NCI-H1436 (cell line): ENCODE measurements around the gene SHKBP1.
"Not testable (repeated sequence)": the region's sequence is repeated elsewhere in the genome, so short reads cannot be mapped to it uniquely, and the experiment has no call there.

Experiments
- DNase-seq: peaks from one replicate; lab custom pipeline; 2025; lab: John Stamatoyannopoulos, UW

The SHKBP1 gene

DNA sequence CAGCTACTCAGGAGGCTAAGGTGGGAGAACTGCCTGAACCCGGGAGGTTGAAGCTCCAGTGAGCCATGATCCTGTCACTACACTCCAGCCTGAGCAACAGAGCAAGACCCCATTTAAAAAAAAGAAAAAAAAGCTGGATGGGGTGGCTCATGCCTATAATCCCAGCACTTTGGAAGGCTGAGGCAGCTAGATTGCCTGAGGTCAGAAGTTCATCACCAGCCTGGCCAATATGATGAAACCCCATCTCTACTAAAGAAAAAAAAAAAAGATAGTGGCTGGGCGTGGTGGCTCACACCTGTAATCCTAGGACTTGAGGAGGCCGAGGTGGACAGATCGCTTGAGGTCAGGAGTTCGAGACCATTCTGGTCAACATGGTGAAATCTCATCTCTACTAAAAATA lies 39.5 kb downstream of the SHKBP1 start:
- DNase-seq: no peak

DNA sequence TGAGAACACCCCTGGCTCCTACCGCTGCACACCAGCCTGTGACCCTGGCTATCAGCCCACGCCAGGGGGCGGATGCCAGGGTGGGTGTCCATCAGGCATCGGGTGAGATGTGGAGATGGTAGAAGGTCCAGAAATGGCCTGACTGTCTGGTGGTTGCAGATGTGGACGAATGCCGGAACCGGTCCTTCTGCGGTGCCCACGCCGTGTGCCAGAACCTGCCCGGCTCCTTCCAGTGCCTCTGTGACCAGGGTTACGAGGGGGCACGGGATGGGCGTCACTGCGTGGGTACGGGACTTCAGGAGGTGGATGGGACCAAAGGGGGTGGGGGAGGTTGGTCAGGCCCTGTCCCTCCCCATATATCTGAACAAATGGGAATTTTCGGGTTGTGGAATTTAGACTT lies 40.3 kb downstream of the SHKBP1 start:
- DNase-seq: no peak

DNA sequence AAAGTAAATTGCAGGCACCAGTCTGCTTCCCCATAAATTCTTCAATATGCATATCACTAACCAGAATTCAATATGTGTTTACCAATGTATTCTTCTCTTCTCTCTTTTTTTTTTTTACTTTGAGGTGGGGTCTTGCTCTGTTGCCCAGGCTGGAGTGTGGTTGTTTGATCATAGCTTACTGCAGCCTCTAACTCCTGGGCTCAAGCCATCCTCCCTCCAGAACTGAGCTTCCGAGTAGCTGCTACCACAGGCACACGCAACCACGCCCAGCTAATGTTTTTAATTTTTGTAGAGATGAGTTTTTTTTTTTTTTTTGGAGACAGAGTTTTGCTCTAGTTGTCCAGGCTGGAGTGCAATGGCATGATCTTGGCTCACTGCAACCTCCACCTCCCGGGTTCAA lies 41.3 kb downstream of the SHKBP1 start:
- DNase-seq: no peak

DNA sequence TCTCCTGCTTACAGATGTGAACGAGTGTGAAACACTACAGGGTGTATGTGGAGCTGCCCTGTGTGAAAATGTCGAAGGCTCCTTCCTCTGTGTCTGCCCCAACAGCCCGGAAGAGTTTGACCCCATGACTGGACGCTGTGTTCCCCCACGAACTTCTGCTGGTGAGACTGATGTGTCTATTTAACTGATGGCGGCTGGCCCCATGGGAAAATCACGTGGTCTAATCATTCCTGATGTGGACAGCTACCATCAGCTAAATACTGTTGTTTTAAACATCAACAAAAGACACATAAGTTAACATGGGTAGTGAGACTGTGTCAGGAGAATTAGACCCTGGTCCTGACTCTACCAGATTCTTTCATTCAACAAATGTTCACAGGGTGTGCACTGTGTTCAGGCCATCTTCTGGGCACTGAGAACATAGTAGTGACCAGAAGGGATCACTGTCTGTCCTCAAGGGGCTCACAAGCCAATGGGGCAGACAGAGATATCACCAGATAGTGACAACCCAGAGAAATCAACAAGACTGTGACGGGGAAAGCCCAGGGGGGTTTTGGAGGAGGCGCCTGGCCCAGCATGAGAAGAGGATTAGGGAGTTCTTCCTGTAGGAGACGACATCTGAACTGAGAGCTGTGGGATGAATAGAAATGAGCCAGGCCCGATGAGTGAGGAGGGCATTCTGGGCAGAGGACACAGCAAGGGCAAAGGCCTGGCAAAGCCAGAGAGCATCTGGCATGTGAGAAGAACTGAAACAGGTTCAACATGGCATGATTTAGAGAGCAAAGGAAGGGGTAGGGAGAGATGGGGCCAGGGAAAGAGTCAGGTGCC lies 42.9 kb downstream of the SHKBP1 start:
- DNase-seq: no peak

DNA sequence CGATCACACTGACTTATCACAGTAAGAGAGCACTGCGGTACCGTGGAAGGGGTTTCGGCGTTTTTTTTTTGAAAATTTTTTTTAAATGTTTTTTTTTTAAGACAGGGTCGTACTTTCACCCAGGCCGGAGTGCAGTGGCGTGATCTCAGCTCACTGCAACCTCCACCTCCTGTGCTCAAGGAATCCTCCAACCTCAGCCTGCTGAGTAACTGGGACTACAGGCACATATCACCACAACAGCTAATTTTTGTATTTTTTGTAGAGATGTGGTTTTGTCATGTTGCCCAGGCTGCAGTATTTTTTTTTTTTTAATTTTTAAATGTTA lies 43.5 kb downstream of the SHKBP1 start:
- no peak for DNase-seq

DNA sequence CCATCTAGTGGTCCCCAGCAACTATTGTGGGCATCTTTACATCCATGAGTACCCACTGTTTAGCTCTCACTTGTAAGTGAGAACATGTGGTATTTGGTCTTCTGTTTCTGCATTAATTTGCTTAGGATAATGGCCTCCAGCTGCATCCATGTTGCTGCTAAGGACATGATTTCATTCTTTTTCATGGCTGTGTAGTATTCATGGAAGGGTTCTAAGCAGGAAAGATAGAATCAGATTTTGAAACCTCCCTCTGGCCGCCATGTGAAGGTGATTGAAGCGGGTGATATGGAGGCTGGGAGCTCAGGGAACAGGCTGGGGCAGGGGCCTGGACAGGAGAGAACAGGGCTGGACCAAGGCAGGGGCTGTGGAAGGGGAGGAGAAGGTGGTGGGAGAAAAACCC lies 44.6 kb downstream of the SHKBP1 start:
- no peak for DNase-seq

DNA sequence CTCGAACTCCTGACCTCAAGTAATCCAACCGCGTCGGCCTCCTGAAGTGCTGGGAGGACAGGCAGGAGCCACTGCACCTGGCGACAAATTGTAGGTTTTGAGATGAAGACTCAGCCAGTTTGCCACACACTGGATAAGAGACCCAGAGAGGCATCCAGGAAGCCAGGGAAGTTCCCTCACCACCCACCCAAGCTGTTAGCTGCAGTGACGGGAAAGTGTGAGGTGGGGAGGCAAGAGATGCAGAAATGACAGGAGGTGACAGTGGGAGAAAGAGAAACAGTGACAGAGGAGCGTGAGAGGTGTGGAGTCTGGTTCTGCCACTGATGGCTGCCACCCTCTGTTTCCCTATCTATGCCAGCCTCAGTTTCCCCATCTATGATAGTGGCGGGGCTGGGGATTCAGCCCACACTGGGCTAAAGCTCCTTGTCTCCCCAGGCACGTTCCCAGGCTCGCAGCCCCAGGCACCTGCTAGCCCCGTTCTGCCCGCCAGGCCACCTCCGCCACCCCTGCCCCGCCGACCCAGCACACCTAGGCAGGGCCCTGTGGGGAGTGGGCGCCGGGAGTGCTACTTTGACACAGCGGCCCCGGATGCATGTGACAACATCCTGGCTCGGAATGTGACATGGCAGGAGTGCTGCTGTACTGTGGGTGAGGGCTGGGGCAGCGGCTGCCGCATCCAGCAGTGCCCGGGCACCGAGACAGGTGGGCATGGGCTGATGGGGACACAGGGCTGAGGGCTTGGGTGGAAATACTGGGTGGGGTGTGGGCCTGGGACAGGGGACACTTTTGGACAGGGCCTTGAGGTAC lies 45.5 kb downstream of the SHKBP1 start:
- no peak for DNase-seq

DNA sequence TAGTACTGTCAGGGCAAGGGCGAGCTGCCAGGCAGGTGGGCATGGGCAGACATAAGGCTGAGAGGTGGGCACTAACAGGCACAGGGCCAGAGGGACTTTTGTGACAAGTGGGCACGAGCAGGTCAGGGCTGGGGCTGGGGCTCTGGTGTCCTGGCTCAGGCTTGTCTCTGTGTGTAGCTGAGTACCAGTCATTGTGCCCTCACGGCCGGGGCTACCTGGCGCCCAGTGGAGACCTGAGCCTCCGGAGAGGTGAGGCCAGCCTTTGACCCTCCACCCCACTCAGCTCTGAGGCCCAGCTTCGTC lies 46.1 kb downstream of the SHKBP1 start:
- no peak for DNase-seq

DNA sequence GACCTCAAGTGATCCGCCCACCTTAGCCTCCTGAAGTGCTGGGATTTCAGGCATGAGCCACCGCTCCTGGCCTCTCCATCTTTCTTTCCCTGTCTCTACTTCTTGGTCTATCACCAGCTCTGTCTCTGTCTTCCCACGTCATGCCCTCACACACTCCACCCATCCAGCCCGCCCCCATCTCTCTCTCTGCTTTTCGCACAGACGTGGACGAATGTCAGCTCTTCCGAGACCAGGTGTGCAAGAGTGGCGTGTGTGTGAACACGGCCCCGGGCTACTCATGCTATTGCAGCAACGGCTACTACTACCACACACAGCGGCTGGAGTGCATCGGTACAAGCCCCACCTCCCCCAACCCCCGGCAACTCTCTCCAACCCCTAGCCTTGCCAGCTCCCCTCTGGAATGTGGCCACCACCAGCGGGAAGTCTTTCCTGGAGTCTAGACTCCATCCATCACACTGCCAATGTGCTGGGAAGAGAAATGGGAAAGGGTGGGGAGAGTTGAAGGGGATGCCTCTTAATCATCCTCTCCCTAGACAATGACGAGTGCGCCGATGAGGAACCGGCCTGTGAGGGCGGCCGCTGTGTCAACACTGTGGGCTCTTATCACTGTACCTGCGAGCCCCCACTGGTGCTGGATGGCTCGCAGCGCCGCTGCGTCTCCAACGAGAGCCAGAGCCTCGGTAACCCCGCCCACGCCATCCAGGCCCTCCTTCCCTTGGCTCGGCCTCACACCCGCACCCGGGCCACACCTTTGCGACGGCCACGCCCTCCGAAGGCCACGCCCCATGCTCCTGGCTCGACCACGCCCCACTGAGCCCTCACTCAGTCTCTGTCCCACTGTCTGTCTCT lies 47.0 kb downstream of the SHKBP1 start:
- DNase-seq: no peak

DNA sequence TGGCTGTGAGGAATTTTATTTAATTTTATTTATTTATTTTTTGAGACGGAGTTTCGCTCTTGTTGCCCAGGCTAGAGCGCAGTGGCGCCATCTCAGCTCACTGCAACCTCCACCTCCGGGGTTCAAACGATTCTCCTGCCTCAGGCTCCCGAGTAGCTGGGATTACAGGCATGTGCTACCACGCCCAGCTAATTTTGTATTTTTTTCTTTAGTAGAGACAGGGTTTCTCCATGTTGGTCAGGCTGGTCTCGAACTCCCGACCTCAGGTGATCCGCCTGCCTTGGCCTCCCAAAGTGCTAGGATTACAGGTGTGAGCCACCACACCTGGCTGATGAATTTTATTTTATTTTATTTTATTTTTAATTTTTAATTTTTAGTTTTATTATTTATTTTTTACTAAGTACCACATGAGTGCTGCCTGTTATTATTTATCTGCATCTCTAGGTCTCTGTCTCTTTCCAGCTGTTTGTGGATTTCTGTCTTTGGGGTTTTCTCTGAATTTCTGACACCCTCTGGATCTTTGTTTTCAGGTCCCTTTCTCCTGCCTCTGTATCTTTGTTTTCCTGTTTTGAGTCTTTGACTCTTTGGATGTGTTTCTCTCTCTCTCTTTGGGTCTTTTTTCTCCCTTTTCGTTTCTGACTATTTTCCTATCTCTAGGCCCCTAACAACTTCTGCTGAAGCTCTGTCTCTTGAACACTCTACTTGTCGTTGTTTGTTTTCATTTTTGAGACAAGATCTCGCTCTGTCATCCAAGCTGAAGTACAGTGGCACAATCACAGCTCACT lies 47.9 kb downstream of the SHKBP1 start:
- not testable (repeated sequence) for DNase-seq

DNA sequence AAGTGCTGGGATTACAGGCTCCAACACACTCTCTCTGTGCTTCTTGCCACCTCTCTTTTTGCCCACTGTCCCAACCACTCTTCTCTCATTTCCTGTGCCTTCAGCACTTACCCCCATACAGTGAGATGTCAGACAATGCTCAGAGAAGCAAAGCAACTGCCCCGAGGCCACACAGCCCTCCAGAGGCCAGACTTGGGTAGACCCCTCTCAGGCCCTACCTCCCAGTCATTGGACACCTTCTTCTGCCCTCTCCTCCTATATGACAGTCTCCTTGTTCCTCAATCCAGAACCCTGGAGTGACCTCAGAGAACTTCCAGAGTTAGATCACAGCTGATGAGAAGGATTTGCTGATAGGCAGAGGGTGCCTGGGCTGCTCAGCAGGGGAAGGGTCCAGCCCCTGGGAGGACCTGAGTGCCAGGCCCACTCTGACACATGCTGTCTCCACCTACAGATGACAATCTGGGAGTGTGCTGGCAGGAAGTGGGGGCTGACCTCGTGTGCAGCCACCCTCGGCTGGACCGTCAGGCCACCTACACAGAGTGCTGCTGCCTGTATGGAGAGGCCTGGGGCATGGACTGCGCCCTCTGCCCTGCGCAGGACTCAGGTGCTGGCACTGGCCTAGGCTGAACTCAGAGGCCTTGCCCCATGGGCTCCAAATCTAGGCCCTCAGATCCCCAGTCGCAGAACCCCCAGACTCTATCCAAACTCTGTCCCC lies 48.9 kb downstream of the SHKBP1 start:
- DNase-seq: no peak

DNA sequence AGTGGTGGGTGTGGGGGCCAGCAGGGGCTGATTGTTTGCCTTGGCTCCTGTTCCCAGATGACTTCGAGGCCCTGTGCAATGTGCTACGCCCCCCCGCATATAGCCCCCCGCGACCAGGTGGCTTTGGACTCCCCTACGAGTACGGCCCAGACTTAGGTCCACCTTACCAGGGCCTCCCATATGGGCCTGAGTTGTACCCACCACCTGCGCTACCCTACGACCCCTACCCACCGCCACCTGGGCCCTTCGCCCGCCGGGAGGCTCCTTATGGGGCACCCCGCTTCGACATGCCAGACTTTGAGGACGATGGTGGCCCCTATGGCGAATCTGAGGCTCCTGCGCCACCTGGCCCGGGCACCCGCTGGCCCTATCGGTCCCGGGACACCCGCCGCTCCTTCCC lies 50.2 kb downstream of the SHKBP1 start:
- no peak for DNase-seq

DNA sequence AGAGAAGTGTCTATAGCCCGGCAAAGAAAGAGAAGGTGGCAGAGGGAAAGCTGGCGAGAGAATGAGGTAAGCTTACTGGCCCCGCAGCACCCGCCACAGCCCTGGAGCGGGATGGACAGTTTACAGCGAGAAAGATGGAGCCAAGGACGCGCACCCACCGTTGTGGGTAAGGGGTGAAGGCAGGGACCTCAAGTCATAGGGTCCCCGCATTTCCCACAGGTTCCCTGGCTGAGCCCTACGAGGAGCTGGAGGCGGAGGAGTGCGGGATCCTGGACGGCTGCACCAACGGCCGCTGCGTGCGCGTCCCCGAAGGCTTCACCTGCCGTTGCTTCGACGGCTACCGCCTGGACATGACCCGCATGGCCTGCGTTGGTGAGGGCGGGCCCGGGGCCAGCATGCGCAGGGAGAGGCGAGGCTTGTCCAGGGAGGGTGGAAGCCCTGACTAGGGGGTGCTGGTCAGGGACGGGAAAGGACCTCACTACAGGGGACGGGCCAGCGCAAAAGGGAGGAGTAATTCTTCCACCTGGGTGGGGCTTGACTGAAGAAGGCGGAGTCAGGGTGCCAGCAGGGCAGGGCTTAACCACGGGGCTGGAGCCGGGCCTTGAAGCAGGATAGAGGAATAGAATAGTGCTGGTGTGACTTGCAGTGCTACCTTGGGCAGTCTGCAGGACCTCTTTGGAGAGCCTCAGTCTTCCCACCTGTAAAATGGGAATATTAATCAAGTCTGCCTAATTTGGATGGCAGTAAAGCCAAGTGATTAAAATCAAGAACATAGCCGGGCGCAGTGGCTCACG lies 51.0 kb downstream of the SHKBP1 start:
- no peak for DNase-seq

DNA sequence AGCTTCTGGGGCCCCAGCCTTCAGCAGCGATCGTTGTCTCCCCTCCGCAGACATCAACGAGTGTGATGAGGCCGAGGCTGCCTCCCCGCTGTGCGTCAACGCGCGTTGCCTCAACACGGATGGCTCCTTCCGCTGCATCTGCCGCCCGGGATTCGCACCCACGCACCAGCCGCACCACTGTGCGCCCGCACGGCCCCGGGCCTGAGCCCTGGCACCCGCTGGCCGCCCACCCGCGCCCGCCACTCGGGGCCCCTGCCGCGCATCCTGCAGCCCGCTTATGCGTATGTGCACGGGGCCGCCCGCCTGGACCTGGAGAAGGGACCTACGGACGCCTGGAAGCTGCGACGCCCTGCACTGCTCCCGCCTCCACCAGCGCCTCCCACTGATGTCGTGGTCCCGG lies 52.7 kb downstream of the SHKBP1 start:
- DNase-seq: no peak

DNA sequence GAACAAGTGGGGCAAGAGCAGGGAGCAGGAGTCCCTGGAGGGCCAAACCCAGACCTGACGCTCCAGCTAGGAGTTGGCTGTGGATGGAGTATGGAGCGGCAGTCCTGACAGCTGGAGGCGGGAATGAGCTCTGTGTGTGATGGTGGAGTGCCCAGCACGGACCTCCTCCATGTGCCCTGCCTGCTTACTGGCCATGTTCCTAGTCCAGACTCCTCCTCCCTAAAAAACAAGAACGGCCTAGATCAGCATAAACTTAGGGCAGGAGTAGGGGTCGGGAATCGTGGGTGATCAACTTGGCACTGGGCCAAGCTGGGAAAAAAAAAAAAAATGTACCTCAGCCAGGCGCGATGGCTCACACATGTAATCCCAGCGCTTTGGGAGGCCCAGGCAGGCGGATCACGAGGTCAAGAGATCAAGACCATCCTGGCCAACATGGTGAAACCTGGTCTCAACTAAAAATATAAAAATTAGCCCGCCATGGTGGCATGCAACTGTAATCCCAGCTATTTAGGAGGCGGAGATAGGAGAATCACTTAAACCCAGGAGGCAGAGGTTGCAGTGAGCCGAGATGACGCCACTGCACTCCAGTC lies 54.0 kb downstream of the SHKBP1 start:
- no peak for DNase-seq

DNA sequence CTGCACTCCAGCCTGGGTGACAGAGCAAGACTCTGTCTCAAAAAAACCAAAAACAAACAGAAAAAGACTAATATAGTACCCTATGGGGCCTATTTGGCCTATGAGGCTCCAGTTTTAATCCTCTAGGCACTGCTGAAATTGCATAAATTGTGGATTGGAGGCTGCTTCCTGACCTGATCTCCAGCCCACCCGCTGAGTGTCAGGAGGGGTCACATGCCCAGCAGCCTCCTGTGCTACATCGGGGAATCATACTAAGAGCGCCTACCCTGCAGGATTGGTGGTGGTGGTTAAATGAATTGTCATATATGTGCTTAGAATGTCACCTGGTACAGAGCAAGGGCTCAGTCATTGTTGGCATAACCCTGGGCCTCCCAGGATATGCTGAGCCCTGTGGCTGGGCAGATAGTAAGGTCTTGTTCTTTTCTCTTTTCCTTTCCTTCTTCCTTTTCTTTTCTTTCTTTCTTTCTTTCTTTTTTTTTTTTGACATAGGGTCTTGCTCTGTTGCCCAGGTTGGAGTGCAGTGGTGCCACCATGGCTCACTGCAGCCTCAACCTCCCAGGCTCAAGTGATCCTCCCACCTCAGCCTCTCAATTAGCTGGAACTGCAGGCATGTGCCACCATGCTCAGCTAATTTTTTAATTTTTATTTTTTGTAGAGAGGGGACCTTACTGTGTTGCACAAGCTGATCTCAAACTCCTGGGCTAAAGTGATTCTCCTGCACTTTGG lies 55.8 kb downstream of the SHKBP1 start:
- DNase-seq: no peak

DNA sequence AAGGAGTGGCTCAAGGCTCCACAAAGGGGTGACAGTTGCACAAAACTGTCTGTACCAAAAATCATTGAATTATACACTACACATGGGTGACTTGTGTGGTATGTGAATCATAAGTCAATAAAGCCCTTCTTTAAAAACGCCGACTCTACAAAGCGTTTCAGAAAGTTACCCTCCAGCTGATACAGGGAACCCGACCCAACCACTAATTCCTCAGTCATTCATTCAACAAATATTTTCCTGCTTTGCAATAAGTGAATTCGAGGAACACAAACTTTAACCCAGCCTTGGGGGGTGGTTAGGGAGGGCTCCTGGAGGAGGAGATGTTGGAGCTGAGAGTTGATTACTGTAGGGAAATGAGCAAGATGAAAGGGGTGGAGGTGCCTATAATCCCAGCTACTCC lies 56.5 kb downstream of the SHKBP1 start:
- DNase-seq: no peak

DNA sequence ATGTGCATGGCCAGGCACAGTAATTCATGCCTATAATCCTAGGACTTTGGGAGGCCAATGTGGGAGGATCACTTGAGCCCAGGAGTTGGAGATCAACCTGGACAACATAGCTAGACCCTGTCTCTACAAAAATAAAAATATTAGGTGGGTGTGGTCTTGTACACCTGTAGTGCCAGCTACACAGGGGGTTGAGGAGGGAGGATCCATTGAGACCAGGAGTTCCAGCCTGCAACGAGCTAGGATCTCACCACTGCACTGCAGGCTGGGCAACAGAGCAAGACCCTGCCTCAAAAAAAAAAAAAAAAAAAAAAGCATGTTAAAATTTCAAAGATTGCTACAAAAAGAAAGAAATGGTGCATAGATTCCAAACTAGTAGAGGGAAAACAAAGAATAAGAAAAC lies 61.7 kb downstream of the SHKBP1 start:
- no peak for DNase-seq

DNA sequence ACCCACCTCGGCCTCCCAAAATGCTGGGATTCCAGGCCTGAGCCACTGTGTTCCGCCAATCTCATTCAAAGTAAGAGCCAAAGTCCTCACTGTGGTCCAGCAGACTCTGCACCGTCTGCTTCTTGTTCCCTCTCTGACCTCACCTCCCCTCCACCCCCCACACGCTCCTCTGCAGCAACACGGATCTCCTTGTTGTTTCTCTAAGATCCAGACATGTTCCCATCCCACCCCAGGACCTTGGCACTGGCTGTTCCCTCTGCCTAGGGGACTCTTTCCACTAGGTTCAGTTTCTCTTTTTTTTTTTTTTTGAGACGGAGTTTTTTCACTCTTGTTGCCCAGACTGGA lies 62.9 kb downstream of the SHKBP1 start:
- no peak for DNase-seq

DNA sequence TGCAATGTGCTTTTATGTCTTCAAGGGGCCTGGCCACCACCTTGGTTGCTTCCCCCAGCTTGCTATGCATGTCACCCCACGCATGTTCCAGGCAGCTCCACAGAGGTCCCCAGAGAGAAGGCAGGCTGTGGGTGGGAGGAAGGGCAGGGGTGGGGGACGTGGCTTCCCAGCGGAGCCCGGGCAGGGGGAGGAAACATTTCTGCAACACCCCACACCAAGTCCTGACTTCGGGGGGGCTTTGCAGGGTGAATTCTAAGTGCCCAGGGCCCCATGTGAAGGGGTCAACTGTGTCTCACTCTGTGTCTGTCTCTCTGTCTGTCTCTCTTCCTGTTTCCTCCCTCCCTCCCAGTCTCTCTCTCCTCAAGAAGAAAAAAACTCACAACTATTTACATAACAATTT lies 64.1 kb downstream of the SHKBP1 start:
- no peak for DNase-seq
